K562 (cell line): Measurements from ENCODE around the gene F11R. TPM values are rescaled to one million over a fixed set of nuclear protein-coding genes. Genes with fewer than 3 reads are reported as not detected.

Experiments used
- MEIS2 ChIP-seq: fragments of 450-650 bp; IDR thresholded peaks from 2 replicates; pipeline ENCODE4 v1.6.1; 2014; ENCODE audit warnings: mild to moderate bottlenecking; ENCODE audit not compliant: partially characterized antibody
- RBM17 ChIP-seq: fragments of 200-400 bp; formaldehyde crosslinking; IDR thresholded peaks from 2 replicates; pipeline ENCODE4 v1.6.1; 2017; ENCODE audit warnings: low read depth, mild to moderate bottlenecking, low read length, borderline replicate concordance
- SNIP1 ChIP-seq: fragments of 450-650 bp; IDR thresholded peaks from 2 replicates; pipeline ENCODE4 v1.7.1; 2017; ENCODE audit warnings: low read depth, mild to moderate bottlenecking
- SUPT5H ChIP-seq: fragments of 450-650 bp; IDR thresholded peaks from 2 replicates; pipeline ENCODE4 v1.6.1; 2016
- TEAD4 ChIP-seq, 2 experiments: sonication (generic) in 1 of 2; formaldehyde crosslinking in 1 of 2; IDR thresholded peaks; 2 replicates each; pipeline versions ENCODE4 v1.6.1 to v1.8.0; 2012 to 2022; ENCODE audit warnings: borderline replicate concordance in 1 of 2, inconsistent platforms in 1 of 2, low read length in 1 of 2, mild to moderate bottlenecking in 1 of 2, missing genetic modification reagents in 1 of 2
- WHSC1 ChIP-seq: IDR thresholded peaks from one replicate; pipeline ENCODE4 v1.6.1; 2012; ENCODE audit warnings: low read length, control low read depth, inconsistent platforms
- ZC3H11A ChIP-seq: IDR thresholded peaks from 2 replicates; pipeline ENCODE4 v1.6.1; 2012; ENCODE audit warnings: low read depth, low read length, improper control_type of control experiment
- polyA plus RNA-seq, 8 experiments: library from polyadenylated mRNA; depleted of rRNA in 4 of 8; stranded (reverse) in 5 of 8; unstranded in 3 of 8; fragments of >200 nt; fragmentation: Nextera tagmentation in 2 of 8; fragmentation: Illumina TruSeq in 1 of 8; extraction: Ambion mirVana in 2 of 8; extraction: Trizol in 1 of 8; gene quantifications; 2 replicates each; pipeline versions ENCODE4 v1.2.1 to v1.2.3, GENCODE V29; 2011 to 2014; ENCODE audit warnings: inconsistent platforms in 1 of 8, missing spikeins in 1 of 8
- total RNA-seq, 7 experiments: library from RNA; depleted of rRNA in 6 of 7; stranded (reverse); fragments of >200 nt in 6 of 7; fragmentation: Illumina TruSeq in 2 of 7; extraction: Trizol in 2 of 7; gene quantifications; 2 replicates each; pipeline versions ENCODE4 v1.2.1 to v1.2.3, GENCODE V29; 2011 to 2021; ENCODE audit warnings: low replicate concordance in 1 of 7
- TF ChIP-seq, protein P1 (sequence below): sonication (generic); formaldehyde crosslinking; IDR thresholded peaks from 2 replicates; pipeline ENCODE4 v1.8.0; 2023; ENCODE audit warnings: mild to moderate bottlenecking, missing genetic modification reagents
- TF ChIP-seq, protein P2 (sequence below): IDR thresholded peaks from 2 replicates; pipeline ENCODE4 v1.6.1; 2014; ENCODE audit warnings: antibody characterized with exemption
- TF ChIP-seq, protein P3 (sequence below): sonication (generic); formaldehyde crosslinking; IDR thresholded peaks from 2 replicates; pipeline ENCODE4 v1.8.1; 2023; ENCODE audit warnings: mild to moderate bottlenecking, missing genetic modification reagents

F11R gene
- total and polyA plus RNA-seq, 9 of the 15 experiments (the other 6 are each of a cell fraction or from before 2014, with no cell fraction given), result 27.4 to 187 (median 52.5) TPM

DNA sequence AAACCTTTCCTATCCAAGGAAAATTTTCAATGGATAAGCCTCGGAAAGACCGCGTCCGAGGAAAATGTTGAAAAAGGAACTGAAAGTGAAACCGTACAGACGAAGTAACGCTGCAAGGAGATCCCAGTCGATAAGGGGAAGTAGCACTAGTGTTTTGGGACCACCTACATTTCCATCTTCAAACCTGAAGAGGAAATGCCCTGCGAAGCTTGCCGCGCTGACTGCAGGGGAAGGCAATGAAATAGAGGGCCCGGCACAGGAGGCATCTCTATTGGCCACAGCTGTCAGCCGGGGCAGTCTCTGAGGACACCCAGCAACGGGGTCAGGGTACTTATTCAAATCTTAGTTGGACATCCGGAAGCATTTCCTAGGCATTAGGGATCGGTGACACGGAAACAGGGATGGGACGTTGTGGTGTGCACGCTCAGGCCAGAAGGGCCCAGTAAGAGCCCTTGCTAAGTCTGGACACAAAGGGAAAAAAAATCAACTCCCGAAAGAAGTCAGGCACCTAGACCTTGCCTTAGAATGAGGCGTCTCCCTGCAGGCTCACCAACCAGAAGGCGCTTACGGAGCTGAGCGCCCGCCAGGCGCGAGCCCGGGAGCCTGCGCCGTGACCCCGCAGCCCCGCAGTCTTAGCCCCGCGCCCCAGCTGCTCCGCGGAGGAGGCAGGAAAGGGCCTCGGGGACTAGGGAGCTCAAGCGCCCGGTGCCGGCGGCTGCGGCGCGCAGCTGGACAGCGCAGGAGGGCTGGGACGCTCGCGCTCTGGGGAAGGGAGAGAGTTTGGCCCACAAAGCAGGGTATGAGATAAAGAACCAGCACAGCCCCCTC lies 24.2 kb upstream of the F11R start (continued):
- TF ChIP-seq, protein P1, sequence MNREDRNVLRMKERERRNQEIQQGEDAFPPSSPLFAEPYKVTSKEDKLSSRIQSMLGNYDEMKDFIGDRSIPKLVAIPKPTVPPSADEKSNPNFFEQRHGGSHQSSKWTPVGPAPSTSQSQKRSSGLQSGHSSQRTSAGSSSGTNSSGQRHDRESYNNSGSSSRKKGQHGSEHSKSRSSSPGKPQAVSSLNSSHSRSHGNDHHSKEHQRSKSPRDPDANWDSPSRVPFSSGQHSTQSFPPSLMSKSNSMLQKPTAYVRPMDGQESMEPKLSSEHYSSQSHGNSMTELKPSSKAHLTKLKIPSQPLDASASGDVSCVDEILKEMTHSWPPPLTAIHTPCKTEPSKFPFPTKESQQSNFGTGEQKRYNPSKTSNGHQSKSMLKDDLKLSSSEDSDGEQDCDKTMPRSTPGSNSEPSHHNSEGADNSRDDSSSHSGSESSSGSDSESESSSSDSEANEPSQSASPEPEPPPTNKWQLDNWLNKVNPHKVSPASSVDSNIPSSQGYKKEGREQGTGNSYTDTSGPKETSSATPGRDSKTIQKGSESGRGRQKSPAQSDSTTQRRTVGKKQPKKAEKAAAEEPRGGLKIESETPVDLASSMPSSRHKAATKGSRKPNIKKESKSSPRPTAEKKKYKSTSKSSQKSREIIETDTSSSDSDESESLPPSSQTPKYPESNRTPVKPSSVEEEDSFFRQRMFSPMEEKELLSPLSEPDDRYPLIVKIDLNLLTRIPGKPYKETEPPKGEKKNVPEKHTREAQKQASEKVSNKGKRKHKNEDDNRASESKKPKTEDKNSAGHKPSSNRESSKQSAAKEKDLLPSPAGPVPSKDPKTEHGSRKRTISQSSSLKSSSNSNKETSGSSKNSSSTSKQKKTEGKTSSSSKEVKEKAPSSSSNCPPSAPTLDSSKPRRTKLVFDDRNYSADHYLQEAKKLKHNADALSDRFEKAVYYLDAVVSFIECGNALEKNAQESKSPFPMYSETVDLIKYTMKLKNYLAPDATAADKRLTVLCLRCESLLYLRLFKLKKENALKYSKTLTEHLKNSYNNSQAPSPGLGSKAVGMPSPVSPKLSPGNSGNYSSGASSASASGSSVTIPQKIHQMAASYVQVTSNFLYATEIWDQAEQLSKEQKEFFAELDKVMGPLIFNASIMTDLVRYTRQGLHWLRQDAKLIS (CRISPR knock-in tag), result peak; percentile 41; the same call in 1 of the 2 replicates
- no peak for TF ChIP-seq ZC3H11A
- TF ChIP-seq TEAD4 (IDR thresholded peaks at IDR 0.05; ENCODE audit: low read length), result no peak; the same call in 1 of the 2 replicates
- TF ChIP-seq TEAD4 (CRISPR knock-in tag; IDR thresholded peaks at IDR 0.05; ENCODE audit: borderline replicate concordance), result no peak
- TF ChIP-seq MEIS2, result peak; percentile 40
- TF ChIP-seq WHSC1, result no peak
- TF ChIP-seq, protein P2, sequence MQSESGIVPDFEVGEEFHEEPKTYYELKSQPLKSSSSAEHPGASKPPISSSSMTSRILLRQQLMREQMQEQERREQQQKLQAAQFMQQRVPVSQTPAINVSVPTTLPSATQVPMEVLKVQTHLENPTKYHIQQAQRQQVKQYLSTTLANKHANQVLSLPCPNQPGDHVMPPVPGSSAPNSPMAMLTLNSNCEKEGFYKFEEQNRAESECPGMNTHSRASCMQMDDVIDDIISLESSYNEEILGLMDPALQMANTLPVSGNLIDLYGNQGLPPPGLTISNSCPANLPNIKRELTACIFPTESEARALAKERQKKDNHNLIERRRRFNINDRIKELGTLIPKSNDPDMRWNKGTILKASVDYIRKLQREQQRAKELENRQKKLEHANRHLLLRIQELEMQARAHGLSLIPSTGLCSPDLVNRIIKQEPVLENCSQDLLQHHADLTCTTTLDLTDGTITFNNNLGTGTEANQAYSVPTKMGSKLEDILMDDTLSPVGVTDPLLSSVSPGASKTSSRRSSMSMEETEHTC, result no peak
- TF ChIP-seq SUPT5H, result no peak
- no peak for TF ChIP-seq RBM17
- no peak for TF ChIP-seq SNIP1
- TF ChIP-seq, protein P3, sequence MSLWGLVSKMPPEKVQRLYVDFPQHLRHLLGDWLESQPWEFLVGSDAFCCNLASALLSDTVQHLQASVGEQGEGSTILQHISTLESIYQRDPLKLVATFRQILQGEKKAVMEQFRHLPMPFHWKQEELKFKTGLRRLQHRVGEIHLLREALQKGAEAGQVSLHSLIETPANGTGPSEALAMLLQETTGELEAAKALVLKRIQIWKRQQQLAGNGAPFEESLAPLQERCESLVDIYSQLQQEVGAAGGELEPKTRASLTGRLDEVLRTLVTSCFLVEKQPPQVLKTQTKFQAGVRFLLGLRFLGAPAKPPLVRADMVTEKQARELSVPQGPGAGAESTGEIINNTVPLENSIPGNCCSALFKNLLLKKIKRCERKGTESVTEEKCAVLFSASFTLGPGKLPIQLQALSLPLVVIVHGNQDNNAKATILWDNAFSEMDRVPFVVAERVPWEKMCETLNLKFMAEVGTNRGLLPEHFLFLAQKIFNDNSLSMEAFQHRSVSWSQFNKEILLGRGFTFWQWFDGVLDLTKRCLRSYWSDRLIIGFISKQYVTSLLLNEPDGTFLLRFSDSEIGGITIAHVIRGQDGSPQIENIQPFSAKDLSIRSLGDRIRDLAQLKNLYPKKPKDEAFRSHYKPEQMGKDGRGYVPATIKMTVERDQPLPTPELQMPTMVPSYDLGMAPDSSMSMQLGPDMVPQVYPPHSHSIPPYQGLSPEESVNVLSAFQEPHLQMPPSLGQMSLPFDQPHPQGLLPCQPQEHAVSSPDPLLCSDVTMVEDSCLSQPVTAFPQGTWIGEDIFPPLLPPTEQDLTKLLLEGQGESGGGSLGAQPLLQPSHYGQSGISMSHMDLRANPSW (CRISPR knock-in tag), result no peak
